Spleen (tissue), 3 donors: ENCODE results near the gene INTS6L.

Experiments used
- POLR2A ChIP-seq, 3 donors: fragments of 450-650 bp; IDR thresholded peaks; one replicate each; pipeline ENCODE4 v1.5.1; 2017; ENCODE audit warnings: antibody characterized with exemption in 3 of 3, mild to moderate bottlenecking in 1 of 3
- POLR2AphosphoS5 ChIP-seq, 3 donors: sonication (generic); formaldehyde crosslinking; IDR thresholded peaks; one replicate each; pipeline ENCODE4 v1.5.1; 2017; ENCODE audit warnings: antibody characterized with exemption in 3 of 3

DNA sequence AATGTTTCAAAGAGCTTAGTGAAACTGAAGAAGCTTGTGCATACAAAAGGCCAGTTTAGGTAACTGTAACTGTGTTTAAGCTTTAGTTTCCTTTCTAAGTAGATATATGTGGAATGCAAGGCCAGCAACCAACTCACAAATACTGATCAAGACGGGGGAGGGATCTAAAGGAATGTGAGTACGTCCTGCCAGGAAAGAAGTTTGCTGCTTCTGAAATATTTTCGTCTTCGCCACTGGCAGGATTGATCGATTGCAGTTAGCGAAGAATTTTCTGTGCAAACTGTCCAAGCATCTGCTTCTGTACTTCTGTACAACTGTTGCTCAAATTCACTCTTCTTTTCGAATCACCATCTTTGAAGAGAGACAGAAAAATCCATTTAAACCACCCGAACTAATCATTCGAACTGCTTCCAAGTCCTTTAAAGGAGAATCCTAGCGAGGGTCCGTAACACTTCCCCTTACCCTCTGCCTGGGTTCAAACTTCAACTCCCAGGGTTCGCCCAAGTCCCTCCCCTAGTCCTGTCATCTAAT, 373 bp upstream of the INTS6L start:
- TF ChIP-seq POLR2AphosphoS5 (IDR thresholded peaks at IDR 0.05) (no peak), POLR2A (IDR thresholded peaks at IDR 0.05) (no peak)
